Measurements from ENCODE around the gene DDIAS.

The DDIAS gene

GRCh38 chr11:82890936-82891335 lies 10.6 kb upstream of the DDIAS start:
- no peaks in the 10 kb centered on the region for H3K79me2 ChIP-seq (ENCODE audit: insufficient read depth, low read length)
- no peak overlapping the region for H3K27ac ChIP-seq (ENCODE audit: low read depth, low read length, poor library complexity, severe bottlenecking)
- H3K9ac ChIP-seq (ENCODE audit: low read length), result no peak overlapping the region
- H4K20me1 ChIP-seq (ENCODE audit: insufficient read depth, low read length), result no peaks in the 10 kb centered on the region
- H3K4me3 ChIP-seq (ENCODE audit: low read depth, low read length, poor library complexity, severe bottlenecking), result no peak overlapping the region
- H3K9me2 ChIP-seq (ENCODE audit: low read depth, low read length), result no peaks in the 10 kb centered on the region
- no peaks in the 10 kb centered on the region for H3K36me3 ChIP-seq (ENCODE audit: insufficient read depth, low read length)
- H3K4me1 ChIP-seq (ENCODE audit: insufficient read depth, low read length, severe bottlenecking), result peaks cover 2% of the 10 kb centered on the region
- no peaks in the 10 kb centered on the region for H3K9me3 ChIP-seq (ENCODE audit: low read length)
- no peak overlapping the region for H2AFZ ChIP-seq (ENCODE audit: low read length)
- no peak overlapping the region for H3K4me2 ChIP-seq (ENCODE audit: low read length)
- no peaks in the 10 kb centered on the region for H3F3A ChIP-seq (ENCODE audit: insufficient read depth, low read length)
- no peaks in the 10 kb centered on the region for H3K27me3 ChIP-seq (ENCODE audit: insufficient read depth, low read length)
- no peak for TF ChIP-seq EZH2 (IDR thresholded peaks at IDR 0.05; ENCODE audit: borderline replicate concordance, low read length)
- no peak for TF ChIP-seq CTCF (IDR thresholded peaks at IDR 0.05; ENCODE audit: low read length)

- H3K4me3 ChIP-seq (ENCODE audit: low read depth, low read length, poor library complexity, severe bottlenecking), result no peak overlapping the region
- TF ChIP-seq EZH2 (IDR thresholded peaks at IDR 0.05; ENCODE audit: borderline replicate concordance, low read length) (no peak), CTCF (IDR thresholded peaks at IDR 0.05; ENCODE audit: low read length) (no peak)
- H4K20me1 ChIP-seq (ENCODE audit: insufficient read depth, low read length), result no peaks in the 10 kb centered on the region
- no peak overlapping the region for H2AFZ ChIP-seq (ENCODE audit: low read length)
- no peaks in the 10 kb centered on the region for H3K27me3 ChIP-seq (ENCODE audit: insufficient read depth, low read length)
- H3K4me1 ChIP-seq (ENCODE audit: insufficient read depth, low read length, severe bottlenecking), result peaks cover 4% of the 10 kb centered on the region
- H3K4me2 ChIP-seq (ENCODE audit: low read length), result no peak overlapping the region
- H3K36me3 ChIP-seq (ENCODE audit: insufficient read depth, low read length), result no peaks in the 10 kb centered on the region
- no peak overlapping the region for H3K9ac ChIP-seq (ENCODE audit: low read length)
- no peaks in the 10 kb centered on the region for H3F3A ChIP-seq (ENCODE audit: insufficient read depth, low read length)
- no peaks in the 10 kb centered on the region for H3K79me2 ChIP-seq (ENCODE audit: insufficient read depth, low read length)
- H3K9me2 ChIP-seq (ENCODE audit: low read depth, low read length), result no peaks in the 10 kb centered on the region
- H3K27ac ChIP-seq (ENCODE audit: low read depth, low read length, poor library complexity, severe bottlenecking), result no peak overlapping the region
- no peaks in the 10 kb centered on the region for H3K9me3 ChIP-seq (ENCODE audit: low read length)
These were observed 8.8 kb upstream of the DDIAS start for GRCh38 chr11:82892611-82893169.

GRCh38 chr11:82895437-82896091 lies 6.0 kb upstream of the DDIAS start:
- Histone ChIP-seq H3K4me3 (ENCODE audit: low read depth, low read length, poor library complexity, severe bottlenecking) (no peak overlapping the region), H3K36me3 (ENCODE audit: insufficient read depth, low read length) (no peaks in the 10 kb centered on the region), H3F3A (ENCODE audit: insufficient read depth, low read length) (no peaks in the 10 kb centered on the region), H3K27ac (ENCODE audit: low read depth, low read length, poor library complexity, severe bottlenecking) (no peak overlapping the region), H3K27me3 (ENCODE audit: insufficient read depth, low read length) (no peaks in the 10 kb centered on the region), H3K9me3 (ENCODE audit: low read length) (no peaks in the 10 kb centered on the region), H3K4me1 (ENCODE audit: insufficient read depth, low read length, severe bottlenecking) (peaks cover 23% of the 10 kb centered on the region), H3K4me2 (ENCODE audit: low read length) (no peak overlapping the region), H2AFZ (ENCODE audit: low read length) (no peak overlapping the region), H3K79me2 (ENCODE audit: insufficient read depth, low read length) (no peaks in the 10 kb centered on the region), H4K20me1 (ENCODE audit: insufficient read depth, low read length) (no peaks in the 10 kb centered on the region), H3K9me2 (ENCODE audit: low read depth, low read length) (no peaks in the 10 kb centered on the region), H3K9ac (ENCODE audit: low read length) (no peak overlapping the region)
- TF ChIP-seq EZH2 (IDR thresholded peaks at IDR 0.05; ENCODE audit: borderline replicate concordance, low read length) (no peak), CTCF (IDR thresholded peaks at IDR 0.05; ENCODE audit: low read length) (no peak)
